Measurements from ENCODE around the gene CFAP20.
"Not testable (repeated sequence)": the region's sequence is repeated elsewhere in the genome, so short reads cannot be mapped to it uniquely, and the experiment has no call there.

Gene CFAP20

GRCh38 chr16:58099097-58099955 is 29.9 kb downstream of the CFAP20 start:
- no peak for TF ChIP-seq CTCF (IDR thresholded peaks at IDR 0.05; ENCODE audit: insufficient read depth, missing control alignments)
- FAIRE-seq: no peak
- no peak for DNase-seq (ENCODE audit: insufficient read length, low spot score)

- DNase-seq (ENCODE audit: insufficient read length, low spot score) (no peak), FAIRE-seq (no peak)
- no peak for TF ChIP-seq CTCF (IDR thresholded peaks at IDR 0.05; ENCODE audit: insufficient read depth, missing control alignments)
These were observed 30.7 kb downstream of the CFAP20 start for GRCh38 chr16:58098207-58099096.

GRCh38 chr16:58096249-58096648 is 32.9 kb downstream of the CFAP20 start:
- FAIRE-seq: no peak
- no peak for TF ChIP-seq CTCF (IDR thresholded peaks at IDR 0.05; ENCODE audit: insufficient read depth, missing control alignments)
- DNase-seq (ENCODE audit: insufficient read length, low spot score): no peak

- FAIRE-seq; DNase-seq (ENCODE audit: insufficient read length, low spot score): not testable (repeated sequence)
These were observed 33.6 kb downstream of the CFAP20 start for GRCh38 chr16:58095575-58095960.

GRCh38 chr16:58094791-58095574 is 34.2 kb downstream of the CFAP20 start:
- no peak for TF ChIP-seq CTCF (IDR thresholded peaks at IDR 0.05; ENCODE audit: insufficient read depth, missing control alignments)
- no peak for FAIRE-seq
- no peak for DNase-seq (ENCODE audit: insufficient read length, low spot score)

GRCh38 chr16:58094026-58094425 is 35.2 kb downstream of the CFAP20 start:
- FAIRE-seq (no peak), DNase-seq (ENCODE audit: insufficient read length, low spot score) (no peak)
- no peak for TF ChIP-seq CTCF (IDR thresholded peaks at IDR 0.05; ENCODE audit: insufficient read depth, missing control alignments)

GRCh38 chr16:58090396-58090795 is 38.8 kb downstream of the CFAP20 start:
- not testable (repeated sequence) for DNase-seq (ENCODE audit: insufficient read length, low spot score); FAIRE-seq
